Activated gamma-delta T cell treated with anti-CD3 and anti-CD28 coated beads, Interleukin-2, amount 50 U/mL, for 16 hours (primary cell): Measurements from ENCODE around the gene SPAG8.

Source experiments
- DNase-seq: peaks from one replicate; pipeline ENCODE4 v3.0.0-alpha.2; 2020; ENCODE audit warnings: low read depth

Gene SPAG8

DNA sequence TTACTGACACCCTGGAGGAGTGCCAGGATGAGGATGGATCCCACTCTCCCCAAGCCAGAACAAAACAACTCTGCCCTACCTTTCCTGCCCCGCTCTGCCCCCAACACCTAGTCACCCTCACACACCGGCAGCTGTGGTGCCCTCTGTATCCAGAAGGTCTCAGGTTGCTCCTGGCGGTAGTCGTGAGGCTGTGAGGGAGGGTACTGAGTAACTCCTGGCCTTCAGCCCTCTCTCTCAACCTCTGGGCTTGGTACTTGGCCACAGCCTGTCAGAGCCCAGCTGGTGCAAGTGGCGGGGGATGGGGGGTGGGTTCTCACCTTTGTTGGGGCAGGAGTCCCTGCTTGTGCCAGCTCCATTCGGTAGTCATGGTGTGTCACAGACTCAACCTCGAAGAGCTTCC lies 1.9 kb downstream of the SPAG8 start:
- DNase-seq: no peak

DNA sequence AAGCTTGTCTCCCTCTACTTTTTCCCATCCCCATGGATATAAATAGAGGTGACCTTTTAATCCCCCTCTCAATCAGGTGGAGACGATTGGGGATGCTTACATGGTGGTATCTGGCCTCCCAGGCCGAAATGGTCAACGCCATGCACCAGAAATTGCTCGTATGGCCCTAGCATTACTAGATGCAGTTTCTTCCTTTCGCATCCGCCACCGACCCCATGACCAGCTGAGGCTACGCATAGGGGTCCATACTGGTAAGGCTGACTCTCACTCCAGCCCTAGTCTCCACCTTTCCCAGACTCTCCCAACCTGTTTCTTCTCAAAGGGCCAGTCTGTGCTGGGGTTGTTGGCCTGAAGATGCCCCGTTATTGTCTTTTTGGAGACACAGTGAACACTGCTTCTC lies 3.6 kb downstream of the SPAG8 start:
- DNase-seq: no peak

- DNase-seq: no peak
Observed at GRCh38 chr9:35806101-35806500, 6.0 kb downstream of the SPAG8 start.

GRCh38 chr9:35801328-35802128 lies 10.5 kb downstream of the SPAG8 start:
- DNase-seq: no peak

DNA sequence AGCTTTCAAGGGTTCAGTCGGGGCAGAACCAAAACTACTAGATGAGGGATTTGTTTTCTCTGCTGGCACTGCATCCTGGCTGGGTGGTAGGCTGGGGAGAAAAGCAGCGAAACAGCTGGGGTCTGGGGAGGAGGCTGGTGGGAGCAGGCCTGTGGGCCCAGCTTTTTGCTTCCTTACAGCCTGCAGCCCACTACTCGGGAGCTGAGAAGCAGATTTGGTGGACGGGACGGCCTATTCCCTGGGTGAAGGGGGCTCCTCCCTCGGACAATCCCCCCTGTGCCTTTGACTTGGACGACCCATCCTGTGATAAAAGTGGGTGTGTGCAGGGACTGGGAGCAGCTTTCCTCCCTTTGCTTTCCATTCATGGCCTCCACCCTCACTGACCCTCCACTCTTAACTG lies 11.5 kb downstream of the SPAG8 start:
- no peak for DNase-seq

GRCh38 chr9:35798658-35799374 lies 13.2 kb downstream of the SPAG8 start:
- DNase-seq: no peak

- no peak for DNase-seq
Observed at GRCh38 chr9:35797311-35798109, 14.6 kb downstream of the SPAG8 start.

GRCh38 chr9:35795695-35796094 lies 16.4 kb downstream of the SPAG8 start:
- no peak for DNase-seq

DNA sequence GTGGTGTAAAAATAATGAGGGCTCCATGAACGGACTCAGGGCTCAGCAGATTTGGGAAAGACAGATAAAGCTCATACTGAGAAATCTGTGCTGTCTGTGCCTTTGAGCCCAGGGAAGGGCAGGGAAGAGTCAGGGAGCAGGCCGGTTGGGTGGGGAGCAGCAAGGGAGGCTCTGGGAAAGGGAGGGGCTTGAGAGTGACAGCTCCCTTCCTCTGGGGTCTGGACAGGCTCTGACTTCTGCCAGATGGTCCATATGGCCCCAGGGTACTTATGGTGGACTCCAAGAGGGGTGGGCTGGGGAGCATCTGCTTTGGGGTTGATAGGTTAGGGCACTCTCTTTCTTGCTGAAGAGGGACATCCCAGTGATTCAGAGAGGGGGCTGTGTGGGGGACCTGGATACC lies 18.6 kb downstream of the SPAG8 start:
- no peak for DNase-seq

GRCh38 chr9:35792826-35793225 lies 19.2 kb downstream of the SPAG8 start:
- DNase-seq: no peak

- no peak for DNase-seq
Observed at GRCh38 chr9:35792024-35792813, 19.8 kb downstream of the SPAG8 start.

DNA sequence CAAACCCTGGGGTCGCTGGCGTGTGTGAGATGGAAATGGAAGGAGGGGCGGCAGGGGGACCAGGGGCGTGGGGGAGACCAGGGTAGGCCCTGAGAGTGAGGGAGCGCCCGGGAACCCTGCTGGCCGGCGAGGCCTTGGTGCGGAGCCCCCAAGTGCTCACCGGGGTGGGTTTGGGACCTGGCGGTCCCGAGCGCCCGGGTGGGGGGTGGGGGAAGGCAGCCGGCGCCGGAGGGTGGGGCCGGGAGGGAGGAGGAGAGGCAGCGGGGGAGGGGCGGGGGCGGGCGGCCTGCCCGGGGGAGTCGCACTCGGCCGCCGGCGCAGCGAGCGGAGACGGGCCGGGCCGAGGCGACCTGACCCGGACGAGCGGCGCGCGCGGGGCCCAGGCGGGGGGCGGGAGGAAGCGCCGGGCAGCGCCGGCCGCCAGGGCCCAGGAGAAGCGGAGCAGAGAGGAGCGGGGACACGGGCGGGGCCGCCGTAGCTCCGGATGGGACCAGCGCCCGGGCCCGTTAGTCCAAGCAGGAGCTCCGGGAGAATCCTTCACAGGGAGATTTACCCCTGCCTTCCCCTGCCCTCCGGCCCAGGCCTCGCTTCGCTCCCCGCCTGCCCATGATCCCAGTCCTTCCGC lies 20.7 kb downstream of the SPAG8 start, which contains the start of gene NPR2:
Gene NPR2, plus strand, starts transcription at position 295 of the 625 bp plus-strand sequence. CDS start 818 bp downstream, outside the sequence.
- DNase-seq: no peak

DNA sequence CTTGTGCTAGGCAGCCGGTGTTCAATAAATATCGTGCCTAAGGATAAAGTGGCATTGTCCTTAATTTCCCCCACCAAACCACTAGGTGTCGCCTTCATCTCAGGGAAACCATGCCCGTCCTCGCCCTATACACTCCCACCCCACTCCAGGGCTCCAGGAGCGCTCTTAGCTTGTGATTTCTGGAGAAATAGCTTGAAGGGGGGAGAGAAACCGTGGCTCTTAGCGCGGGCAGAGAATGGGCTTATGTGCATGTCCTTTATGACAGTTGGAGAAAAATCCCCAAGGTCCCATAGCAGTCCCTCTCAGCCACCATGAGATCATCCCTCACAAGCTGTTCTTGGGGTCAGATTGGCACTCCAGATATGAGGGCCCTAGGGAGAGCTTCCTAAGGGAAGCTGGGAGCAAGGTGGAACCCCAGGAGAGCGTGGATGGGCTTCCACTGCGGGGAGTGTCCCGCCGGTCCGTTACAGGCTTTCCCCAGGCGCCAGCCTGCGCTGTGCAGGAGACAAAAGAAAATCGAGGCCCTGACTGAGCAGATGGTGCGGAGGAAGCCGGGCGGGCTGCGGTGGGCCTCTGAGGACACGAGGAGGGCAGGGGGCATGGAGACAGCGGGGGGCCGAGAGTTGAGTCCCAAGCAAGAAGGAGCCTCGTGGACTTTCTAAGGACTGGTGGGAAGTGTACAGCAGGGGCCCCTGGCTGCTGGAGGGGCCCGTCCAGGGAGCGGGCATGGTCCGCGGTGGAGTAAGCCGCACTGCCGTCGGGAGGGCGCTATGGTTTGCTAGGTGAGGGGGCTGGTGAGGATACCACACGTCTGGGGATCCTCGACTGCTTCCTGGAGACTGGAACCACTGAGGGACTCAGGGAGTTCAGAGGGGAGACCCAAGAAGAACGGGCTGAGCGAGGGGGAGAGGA lies 21.4 kb downstream of the SPAG8 start:
- peak; percentile 26 for DNase-seq

- no peak for DNase-seq
Observed at GRCh38 chr9:35790025-35790384, 22.1 kb downstream of the SPAG8 start.

DNA sequence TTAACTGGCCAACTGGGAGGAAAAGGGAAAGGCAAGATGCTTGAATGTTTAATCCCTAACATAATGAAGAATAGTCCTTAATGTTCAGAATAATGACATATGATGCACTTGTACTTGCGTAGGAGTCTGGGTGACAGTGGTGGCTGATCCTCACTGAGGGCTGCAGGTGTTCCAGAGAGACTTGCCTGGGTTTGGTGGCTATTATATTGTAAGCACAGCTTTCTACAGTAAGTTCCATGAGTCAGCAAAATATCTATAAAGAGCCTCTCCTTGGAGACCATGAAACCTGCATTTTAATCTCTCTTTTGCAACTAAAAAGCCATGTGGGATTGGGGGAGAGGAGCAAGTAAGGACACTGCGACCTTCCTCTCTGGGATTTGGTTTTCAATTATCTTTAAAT lies 22.5 kb downstream of the SPAG8 start:
- DNase-seq: no peak

DNA sequence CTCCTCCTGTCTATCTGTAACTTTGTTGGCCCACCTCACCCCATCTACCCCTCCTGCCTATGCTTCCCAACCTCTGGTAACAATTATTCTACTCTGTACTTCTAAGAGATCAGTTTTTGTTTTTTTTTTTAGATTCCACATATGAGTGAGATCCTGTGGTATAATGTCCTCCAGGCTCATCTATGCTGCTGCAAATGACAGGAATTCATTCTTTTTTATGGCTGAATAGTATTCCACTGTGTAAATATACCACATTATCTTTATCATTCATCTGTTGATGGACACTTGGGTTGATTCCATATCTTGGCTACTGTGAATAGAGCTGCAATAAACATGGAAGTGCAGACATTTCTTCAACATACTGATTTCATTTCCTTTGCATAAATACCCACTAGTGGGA lies 28.6 kb downstream of the SPAG8 start:
- DNase-seq: no peak

- DNase-seq: no peak
Observed at GRCh38 chr9:35781066-35781465, 31.0 kb downstream of the SPAG8 start.

DNA sequence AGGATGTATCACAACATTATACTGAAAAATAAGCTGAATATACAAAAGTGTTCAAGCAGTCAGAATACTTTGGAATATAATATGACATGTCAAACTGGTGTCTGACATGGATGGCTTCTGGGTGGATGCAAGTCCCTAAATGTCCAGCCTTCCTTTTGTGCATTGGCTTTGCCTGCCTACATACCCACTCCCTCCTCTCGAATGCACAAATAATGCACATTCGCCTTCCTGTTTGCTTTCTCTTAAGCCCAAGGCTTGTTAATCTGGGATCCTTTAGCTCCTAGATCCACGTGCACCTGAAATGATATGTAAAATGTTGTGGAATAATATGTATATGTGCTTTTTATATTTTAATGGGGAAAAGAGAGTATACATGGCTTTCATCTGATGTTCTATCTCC lies 33.6 kb downstream of the SPAG8 start:
- no peak for DNase-seq

GRCh38 chr9:35776018-35776417 lies 36.0 kb downstream of the SPAG8 start:
- no peak for DNase-seq

GRCh38 chr9:35774907-35775635 lies 37.0 kb downstream of the SPAG8 start:
- DNase-seq: no peak
